GM18508 (cell line): ENCODE measurements around the gene CHPT1.

Experiments used
- ATAC-seq: cut with Tn5 transposase; IDR thresholded peaks from one replicate; pipeline ENCODE4 v1.9.1; 2021; ENCODE audit warnings: moderate number of reproducible peaks; ENCODE audit not compliant: insufficient read depth, unreplicated experiment

The CHPT1 gene

DNA sequence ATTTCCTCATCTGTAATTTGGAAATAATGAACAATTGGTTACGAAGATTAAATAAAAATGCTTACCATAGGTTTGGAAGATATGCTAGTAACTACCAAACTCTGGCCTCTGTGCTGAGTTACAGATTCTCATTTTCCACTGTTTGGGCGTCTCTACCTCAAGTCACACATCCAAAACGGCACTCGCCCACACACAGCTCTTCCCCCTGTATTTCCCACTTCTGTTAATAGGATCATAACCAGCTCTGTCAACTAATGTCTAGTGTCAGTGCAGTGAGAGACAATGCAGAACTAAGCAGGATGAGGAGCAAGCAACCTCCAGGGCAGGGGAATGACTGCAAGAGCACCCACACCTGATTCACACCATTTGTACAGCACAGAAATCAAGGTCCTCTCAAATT, 52.7 kb downstream of the CHPT1 start:
- no peak for ATAC-seq

DNA sequence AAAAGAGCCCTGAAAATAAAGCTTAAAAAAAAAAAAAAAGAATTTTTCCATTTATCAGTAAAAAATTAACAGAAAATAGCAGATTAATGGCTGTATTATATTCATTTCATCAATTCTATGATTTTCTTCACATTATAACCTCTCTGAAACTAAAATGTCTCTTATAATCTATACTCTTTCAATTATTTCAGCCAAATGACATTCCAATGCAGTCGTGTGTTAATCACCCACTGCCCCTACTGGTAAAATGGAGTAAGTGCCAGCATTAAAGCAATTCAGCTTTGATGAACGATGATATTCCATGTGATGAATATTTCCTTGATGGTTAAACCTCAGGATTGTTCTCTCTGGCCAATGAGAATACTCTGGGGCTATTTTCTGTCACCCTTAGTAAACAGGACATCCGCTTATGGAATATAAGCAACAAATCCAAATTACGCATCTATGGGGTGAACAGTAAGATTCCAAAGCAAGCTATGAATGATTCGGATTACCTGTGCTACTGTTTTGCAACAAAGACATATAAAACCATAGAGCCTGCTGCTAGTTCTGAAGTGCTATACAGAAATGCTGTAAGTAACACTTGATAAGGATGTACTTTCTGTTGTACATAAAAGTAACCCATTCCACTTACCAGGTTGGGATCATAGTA, 62.1 kb downstream of the CHPT1 start:
- ATAC-seq, result no peak

DNA sequence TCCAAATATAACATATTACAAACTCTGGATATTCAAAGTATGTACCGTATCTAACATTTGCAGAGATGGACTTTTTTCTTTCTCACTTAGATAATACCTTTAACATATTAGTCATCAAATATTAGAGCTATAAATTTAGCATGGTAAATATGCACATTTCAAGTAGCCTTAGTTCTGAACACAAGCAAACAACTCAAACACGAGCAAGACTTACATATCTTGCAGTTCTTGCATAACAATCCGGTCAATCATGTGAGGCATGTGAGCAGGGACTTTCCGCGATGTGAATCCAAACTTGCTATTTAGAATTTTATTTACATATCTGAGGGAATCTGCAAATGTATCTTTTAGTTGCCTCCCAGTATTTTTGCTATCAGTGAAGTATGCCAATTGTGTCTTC, 63.9 kb downstream of the CHPT1 start:
- ATAC-seq, result no peak

DNA sequence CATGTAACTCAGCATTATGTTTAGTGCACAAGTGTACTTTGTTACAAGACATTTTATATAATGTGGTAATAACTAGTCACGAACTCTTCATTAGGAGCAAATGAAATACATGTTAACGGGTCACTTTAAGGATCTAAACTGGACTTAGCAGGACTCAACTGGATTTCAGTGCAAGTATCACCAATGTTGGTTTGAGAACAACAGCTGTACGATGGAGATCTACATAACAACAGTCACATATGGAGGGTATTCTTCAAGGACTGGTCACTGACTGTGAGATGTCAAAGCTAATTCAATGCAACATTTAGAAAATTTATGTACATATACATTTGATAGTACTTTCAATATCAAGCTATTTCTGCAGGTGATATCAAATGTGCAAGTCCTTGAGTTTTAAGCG, 64.3 kb downstream of the CHPT1 start:
- ATAC-seq, result no peak

GRCh38 chr12:101763246-101763931, 65.9 kb downstream of the CHPT1 start:
- no peak for ATAC-seq

- ATAC-seq, result no peak
These were observed 66.8 kb downstream of the CHPT1 start for GRCh38 chr12:101764051-101764792.

DNA sequence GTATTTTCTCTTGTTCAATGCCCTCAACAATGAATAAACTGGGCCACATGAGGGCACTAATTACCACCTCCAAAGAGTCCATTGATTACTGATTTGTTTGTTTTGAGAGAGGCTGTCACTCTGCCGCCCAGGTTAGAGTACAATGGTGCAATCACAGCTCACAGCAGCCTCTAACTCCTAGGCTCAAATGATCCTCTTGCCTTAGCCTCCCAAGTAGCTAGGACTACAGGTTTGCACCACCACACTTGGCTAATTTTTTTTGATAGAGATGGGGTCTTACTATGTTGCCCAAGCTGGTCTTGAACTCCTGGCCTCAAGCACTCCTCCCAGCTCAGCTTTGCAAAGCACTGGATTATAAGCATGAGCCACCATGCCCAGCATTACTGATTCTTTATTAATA, 70.1 kb downstream of the CHPT1 start:
- no peak for ATAC-seq

DNA sequence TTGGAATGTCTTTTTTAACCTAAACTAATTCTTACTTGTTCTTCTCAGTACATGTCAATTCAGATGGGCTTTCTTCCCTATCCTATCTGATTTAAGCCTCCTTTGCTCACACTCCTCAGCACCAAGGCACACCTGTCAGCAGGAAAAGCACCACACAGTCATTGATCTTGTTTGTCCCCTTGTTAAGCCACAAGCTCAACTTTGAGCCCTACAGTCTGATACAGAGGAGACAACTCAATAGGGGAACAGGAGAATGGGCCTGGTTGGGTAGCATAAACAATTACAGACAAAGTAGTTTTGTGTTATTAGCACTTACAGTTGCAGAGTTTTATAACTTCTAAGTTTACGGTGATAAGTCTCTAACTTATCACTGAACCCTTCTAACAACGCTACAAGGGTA, 71.3 kb downstream of the CHPT1 start:
- ATAC-seq, result no peak

GRCh38 chr12:101769865-101770264, 72.4 kb downstream of the CHPT1 start:
- ATAC-seq, result no peak

GRCh38 chr12:101772012-101772775, 74.8 kb downstream of the CHPT1 start:
- no peak for ATAC-seq

DNA sequence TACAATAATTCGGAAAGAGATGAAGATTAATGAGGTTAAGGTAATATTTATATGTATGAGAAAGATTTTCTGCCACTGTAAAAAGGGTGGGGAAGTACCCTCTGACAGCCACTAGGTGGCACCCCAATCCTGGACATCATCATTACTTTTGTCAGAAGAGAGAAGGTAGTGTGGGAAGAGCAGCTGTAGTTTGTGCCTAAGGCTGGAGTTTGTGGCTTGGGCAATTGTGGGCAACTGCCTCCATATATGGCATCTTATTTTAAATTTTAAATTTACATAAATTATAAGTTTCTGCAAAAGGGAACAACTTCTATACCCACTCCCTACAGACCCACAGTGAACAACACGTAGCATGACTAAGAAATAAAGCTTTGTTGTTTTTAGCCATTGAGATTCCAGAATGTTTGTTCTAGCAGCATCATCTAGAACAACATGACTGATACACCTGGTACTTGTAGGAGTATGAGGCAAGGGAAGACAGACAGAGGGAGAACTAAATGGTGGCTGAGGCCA, 76.3 kb downstream of the CHPT1 start:
- ATAC-seq, result peak; percentile 72

DNA sequence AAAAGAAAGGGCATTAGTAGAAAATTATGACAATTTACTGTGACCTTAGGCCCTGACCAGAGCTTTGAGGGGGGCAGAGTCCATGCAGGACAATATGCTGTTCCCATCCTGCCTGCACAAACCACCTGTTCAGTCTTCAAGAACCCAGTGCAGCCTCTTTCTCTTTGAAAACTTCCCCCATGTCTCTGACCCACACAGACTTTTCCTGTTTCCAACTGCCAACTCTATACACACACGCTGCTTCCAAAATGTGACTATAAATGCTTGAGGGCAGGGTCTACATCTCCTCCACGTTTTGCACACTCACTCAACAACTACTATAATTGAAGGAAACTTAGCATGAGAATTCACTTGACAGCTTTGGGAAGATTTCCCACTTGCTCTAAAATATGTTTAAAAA, 78.4 kb downstream of the CHPT1 start:
- ATAC-seq, result no peak

DNA sequence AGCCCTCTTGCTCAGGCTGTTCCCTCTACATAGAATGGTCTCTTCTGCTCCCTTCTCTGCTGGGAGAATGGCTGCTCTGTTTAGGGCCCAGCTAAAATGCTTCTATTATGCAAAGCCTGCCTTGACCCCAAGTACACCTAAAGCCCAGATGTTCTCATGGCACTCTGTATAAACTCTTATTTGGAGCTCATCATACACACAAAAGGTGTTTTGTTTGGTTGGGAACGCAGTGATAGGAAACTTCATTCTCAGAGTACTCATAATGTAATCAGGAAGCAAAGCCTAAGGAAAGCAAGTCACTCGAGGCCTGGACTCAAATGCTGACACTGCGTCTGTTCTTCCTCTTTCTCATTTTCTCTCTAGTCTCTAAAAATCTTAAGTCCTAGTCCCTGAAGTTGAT, 80.0 kb downstream of the CHPT1 start:
- no peak for ATAC-seq

DNA sequence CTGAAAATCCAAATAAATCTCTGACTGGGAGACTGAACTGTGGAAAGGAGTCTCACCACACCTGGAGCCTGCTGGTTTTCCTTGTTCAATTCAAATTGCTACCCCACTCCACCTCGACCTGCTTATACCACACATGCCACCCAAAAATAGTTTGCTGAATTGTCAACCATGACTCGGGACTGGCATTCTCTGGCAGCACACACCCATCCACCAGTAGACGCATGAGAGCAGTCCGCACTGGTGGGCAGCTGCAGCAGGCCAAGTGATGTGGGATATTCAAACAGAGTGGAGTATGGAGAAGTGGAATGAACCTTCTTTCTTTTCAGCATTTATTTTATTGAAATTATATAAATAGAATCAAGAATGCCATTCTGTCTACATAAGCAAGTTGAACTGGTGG, 80.5 kb downstream of the CHPT1 start:
- ATAC-seq, result no peak
